SK-N-MC (cell line): ENCODE results near the gene DNAAF5.

Experiments used
- DNase-seq: peaks from one replicate; pipeline ENCODE4 v3.0.0-alpha.2; 2011; ENCODE audit warnings: low read depth, low spot score
- H3K27ac ChIP-seq: fragments of 200-600 bp; sonication (generic); 2 replicates; pipeline ENCODE4 v1.5.1; 2016; ENCODE audit warnings: mixed run types
- H3K36me3 ChIP-seq: fragments of 200-600 bp; sonication (generic); 2 replicates; pipeline ENCODE4 v1.6.1; 2017; ENCODE audit warnings: antibody characterized with exemption, low read length, mixed read lengths; ENCODE audit not compliant: insufficient read depth
- H3K4me3 ChIP-seq: fragments of 200-600 bp; sonication (generic); 2 replicates; pipeline ENCODE4 v1.5.1; 2016
- H3K9ac ChIP-seq: fragments of 200-600 bp; sonication (generic); 2 replicates; pipeline ENCODE4 v1.8.0; 2017; ENCODE audit warnings: mixed run types, mixed read lengths; ENCODE audit not compliant: insufficient read length
- H3K9me3 ChIP-seq: fragments of 200-600 bp; sonication (generic); 2 replicates; pipeline ENCODE4 v1.6.1; 2017; ENCODE audit warnings: low read depth, mild to moderate bottlenecking, antibody characterized with exemption, low read length, moderate library complexity, mixed read lengths
- EZH2 ChIP-seq: fragments of 200-600 bp; sonication (generic); IDR thresholded peaks from one replicate; pipeline ENCODE4 v1.6.1; 2017; ENCODE audit warnings: antibody characterized with exemption
- FOXP2 ChIP-seq: optimal IDR thresholded peaks from 2 replicates; pipeline ENCODE3; 2011; ENCODE audit warnings: mild to moderate bottlenecking, moderate library complexity; ENCODE audit not compliant: insufficient read depth; ENCODE audit errors: extremely low read length, control extremely low read depth
- POLR2AphosphoS5 ChIP-seq: IDR thresholded peaks from 2 replicates; pipeline ENCODE4 v1.6.1; 2012; ENCODE audit warnings: mild to moderate bottlenecking, low read depth, low read length, borderline replicate concordance

Gene DNAAF5

GRCh38 chr7:690478-691360, 35.8 kb upstream of the DNAAF5 start:
- Histone ChIP-seq H3K4me3 (no peak overlapping the region), H3K9me3 (no peaks in the 10 kb centered on the region), H3K36me3 (no peaks in the 10 kb centered on the region), H3K9ac (no peak overlapping the region), H3K27ac (no peak overlapping the region)
- no peak for TF ChIP-seq FOXP2
- TF ChIP-seq POLR2AphosphoS5, result no peak
- no peak for TF ChIP-seq EZH2
- no peak for DNase-seq

- DNase-seq, result no peak
- H3K4me3 ChIP-seq, result no peak overlapping the region
- H3K9me3 ChIP-seq, result no peaks in the 10 kb centered on the region
- H3K9ac ChIP-seq, result no peak overlapping the region
- TF ChIP-seq FOXP2 (no peak), POLR2AphosphoS5 (no peak), EZH2 (no peak)
- H3K36me3 ChIP-seq, result no peaks in the 10 kb centered on the region
- H3K27ac ChIP-seq, result no peak overlapping the region
These were observed 35.0 kb upstream of the DNAAF5 start for GRCh38 chr7:691361-692045.

DNA sequence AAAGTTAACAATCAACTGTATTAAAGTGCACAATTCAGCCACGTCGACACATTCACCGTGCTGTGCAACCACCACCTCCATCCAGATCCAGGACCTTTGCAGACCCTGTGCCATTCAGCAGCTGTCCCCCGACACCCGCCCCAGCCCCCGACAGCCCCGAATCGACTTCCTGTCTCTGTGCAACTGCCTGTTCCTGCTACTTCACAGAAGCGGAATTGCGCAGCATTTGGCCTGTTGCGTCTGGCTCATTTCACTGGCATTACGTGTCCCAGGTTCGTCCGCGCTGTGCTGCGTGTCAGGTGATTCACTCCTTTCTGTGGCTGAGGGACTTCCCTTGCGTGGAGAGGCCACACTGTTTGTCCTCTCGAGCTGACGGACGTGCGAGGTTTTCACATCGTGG, 33.2 kb upstream of the DNAAF5 start:
- Histone ChIP-seq H3K4me3 (no peak overlapping the region), H3K27ac (no peak overlapping the region), H3K36me3 (no peaks in the 10 kb centered on the region), H3K9ac (no peak overlapping the region), H3K9me3 (no peaks in the 10 kb centered on the region)
- TF ChIP-seq EZH2 (no peak), POLR2AphosphoS5 (no peak), FOXP2 (no peak)
- no peak for DNase-seq

DNA sequence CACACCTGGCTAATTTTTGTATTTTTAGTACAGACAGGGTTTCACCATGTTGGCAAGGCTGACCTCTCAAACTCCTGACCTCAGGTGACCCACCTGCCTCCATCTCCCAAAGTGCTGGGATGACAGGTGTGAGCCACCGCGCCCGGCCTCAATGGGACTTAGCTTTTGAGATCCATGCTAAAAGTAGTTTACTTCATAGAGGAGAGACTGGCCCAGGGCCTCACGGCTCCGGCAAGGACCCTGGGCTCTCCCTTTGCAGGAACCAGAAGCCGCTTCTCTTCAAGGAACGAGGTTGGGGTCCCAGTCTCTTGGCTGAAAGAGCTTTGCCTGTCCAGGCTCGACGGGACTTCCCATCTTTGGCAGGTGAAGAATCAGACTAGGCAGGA, 30.1 kb upstream of the DNAAF5 start:
- Histone ChIP-seq H3K4me3 (no peak overlapping the region), H3K27ac (no peak overlapping the region), H3K9ac (no peak overlapping the region), H3K9me3 (no peaks in the 10 kb centered on the region), H3K36me3 (no peaks in the 10 kb centered on the region)
- no peak for TF ChIP-seq FOXP2
- TF ChIP-seq EZH2, result no peak
- no peak for TF ChIP-seq POLR2AphosphoS5
- no peak for DNase-seq

GRCh38 chr7:696812-697551, 29.5 kb upstream of the DNAAF5 start:
- no peak for TF ChIP-seq EZH2
- TF ChIP-seq POLR2AphosphoS5, result no peak
- Histone ChIP-seq H3K9ac (no peak overlapping the region), H3K36me3 (no peaks in the 10 kb centered on the region), H3K9me3 (no peaks in the 10 kb centered on the region), H3K27ac (no peak overlapping the region), H3K4me3 (no peak overlapping the region)
- DNase-seq, result no peak

DNA sequence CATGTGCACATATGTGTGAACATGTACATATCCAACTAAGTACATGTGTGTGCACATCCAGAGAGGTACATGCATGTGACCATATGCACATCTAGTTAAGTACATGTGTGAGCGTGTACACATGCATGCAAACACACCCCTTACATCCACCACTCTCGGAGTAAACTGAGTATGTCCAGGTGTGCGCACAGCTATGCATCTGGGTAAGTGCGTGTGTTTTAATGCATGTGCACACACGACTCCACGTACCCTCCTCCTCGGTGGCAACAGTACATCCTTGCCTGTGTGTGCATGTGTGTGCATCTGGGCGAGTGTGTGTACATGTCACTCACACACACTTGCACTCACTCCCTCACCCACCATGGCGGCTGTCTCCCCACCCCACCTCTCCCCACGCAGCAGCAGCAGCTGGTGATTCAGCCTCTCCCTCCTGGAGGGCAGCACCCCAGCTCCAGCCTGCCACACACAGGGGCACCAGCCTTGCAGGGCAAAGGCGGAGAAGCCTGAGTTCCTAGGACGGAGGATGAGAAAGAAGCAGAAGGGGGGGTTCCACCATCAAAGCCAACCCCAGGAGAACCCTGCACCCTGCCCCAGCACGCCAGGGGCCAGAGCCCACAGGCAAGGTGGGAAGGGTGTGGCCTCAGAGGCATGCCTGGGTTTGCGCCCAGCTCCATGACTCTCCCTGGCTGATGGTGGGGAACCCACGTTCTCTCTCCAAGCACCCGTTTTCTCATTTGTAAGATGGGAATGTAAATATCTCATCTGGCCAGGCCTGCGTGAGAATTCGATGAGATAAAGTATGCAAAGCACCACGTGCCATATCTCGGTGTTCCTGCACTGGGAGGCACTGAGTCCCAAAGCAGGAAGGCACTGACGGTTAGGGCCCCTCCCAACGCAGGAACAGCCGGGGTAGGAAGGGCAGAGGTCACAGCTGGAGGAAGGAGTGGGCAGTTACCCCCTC, 27.7 kb upstream of the DNAAF5 start:
- TF ChIP-seq POLR2AphosphoS5, result no peak
- no peak for TF ChIP-seq FOXP2
- TF ChIP-seq EZH2, result no peak
- Histone ChIP-seq H3K9me3 (no peaks in the 10 kb centered on the region), H3K36me3 (no peaks in the 10 kb centered on the region), H3K27ac (no peak overlapping the region), H3K4me3 (no peak overlapping the region), H3K9ac (no peak overlapping the region)
- DNase-seq, result no peak

DNA sequence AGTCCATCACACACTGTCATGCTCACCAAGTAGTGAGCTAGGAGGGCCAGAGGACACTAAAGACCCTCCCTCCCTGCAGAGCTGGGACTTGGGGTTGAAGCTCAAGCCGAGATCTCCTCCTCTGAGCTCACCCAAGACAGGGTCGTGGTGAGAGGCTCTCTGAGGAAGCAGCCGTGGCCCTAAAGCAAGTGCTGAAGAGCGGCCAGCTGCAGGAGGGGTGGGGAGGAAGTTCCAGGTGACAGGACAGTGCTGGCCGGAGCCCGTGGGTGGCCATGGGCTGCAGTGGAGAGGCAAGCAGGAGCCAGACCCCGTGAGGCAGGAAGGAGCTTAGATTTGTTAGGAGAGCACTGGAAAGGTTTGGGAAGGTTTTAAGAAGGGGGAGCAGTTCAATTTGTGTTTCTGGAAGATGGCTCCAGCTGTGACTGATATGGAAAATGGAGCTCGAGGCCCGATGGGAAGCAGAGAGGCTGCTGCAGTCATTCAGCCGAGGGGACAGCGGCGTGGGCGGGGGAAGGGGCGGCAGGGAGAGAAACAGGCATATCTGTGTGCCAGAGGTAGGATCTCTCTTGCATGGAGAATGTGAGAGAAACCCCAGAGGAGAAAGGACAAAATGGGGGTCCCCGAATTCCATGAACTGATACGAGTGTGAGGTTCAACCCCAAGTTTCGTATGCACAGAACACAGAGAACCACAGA, 26.9 kb upstream of the DNAAF5 start:
- no peak for DNase-seq
- Histone ChIP-seq H3K9ac (no peak overlapping the region), H3K27ac (no peak overlapping the region), H3K4me3 (no peak overlapping the region), H3K36me3 (no peaks in the 10 kb centered on the region), H3K9me3 (no peaks in the 10 kb centered on the region)
- no peak for TF ChIP-seq EZH2
- no peak for TF ChIP-seq FOXP2
- no peak for TF ChIP-seq POLR2AphosphoS5
